DMS79 (cell line): ENCODE results near the gene KLB.
"Not testable (repeated sequence)": the region's sequence is repeated elsewhere in the genome, so short reads cannot be mapped to it uniquely, and the experiment has no call there.

Source experiments
- DNase-seq: peaks from one replicate; lab custom pipeline; 2025; lab: John Stamatoyannopoulos, UW

Gene KLB

DNA sequence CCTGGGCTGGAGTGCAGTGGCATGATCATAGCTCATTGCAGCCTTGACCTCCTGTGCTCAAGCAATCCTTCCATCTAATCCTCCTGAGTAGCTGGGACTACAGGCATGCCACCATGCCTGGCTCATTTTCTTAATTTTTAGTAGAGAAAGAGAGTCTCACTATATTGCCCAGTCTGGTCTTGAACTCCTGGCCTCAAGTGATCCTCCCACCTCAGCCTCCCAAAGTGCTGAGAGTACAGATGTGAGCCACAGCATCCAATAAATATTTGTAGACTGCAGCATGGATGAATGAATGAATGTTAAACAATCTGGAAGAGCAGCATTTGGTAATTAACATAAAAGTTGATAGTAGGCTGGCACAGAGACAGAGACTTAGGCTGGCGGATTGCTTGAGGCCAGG lies 20.0 kb downstream of the KLB start:
- no peak for DNase-seq

- no peak for DNase-seq
Measured at GRCh38 chr4:39427520-39428114, 20.9 kb downstream of the KLB start.

- DNase-seq = no peak
Measured at GRCh38 chr4:39429476-39430334, 23.0 kb downstream of the KLB start.

DNA sequence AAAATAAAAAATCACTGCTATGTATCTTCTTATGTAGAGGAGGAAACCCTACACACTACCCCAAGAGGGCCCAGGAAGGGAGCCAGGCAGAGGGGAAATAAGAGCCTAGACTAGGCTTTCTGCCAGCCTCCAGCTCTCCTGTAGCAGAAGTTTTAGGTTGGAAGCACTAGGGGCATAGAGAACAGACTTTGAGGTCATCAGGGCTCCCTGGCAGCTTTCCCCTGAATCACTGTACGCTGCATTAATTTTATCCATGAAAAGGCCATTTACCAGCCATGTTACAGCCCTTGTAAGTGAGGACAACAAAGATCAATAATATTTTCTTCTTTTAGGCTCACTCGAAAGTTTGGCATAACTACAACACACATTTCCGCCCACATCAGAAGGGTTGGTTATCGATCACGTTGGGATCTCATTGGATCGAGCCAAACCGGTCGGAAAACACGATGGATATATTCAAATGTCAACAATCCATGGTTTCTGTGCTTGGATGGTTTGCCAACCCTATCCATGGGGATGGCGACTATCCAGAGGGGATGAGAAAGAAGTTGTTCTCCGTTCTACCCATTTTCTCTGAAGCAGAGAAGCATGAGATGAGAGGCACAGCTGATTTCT lies 27.3 kb downstream of the KLB start:
- no peak for DNase-seq

DNA sequence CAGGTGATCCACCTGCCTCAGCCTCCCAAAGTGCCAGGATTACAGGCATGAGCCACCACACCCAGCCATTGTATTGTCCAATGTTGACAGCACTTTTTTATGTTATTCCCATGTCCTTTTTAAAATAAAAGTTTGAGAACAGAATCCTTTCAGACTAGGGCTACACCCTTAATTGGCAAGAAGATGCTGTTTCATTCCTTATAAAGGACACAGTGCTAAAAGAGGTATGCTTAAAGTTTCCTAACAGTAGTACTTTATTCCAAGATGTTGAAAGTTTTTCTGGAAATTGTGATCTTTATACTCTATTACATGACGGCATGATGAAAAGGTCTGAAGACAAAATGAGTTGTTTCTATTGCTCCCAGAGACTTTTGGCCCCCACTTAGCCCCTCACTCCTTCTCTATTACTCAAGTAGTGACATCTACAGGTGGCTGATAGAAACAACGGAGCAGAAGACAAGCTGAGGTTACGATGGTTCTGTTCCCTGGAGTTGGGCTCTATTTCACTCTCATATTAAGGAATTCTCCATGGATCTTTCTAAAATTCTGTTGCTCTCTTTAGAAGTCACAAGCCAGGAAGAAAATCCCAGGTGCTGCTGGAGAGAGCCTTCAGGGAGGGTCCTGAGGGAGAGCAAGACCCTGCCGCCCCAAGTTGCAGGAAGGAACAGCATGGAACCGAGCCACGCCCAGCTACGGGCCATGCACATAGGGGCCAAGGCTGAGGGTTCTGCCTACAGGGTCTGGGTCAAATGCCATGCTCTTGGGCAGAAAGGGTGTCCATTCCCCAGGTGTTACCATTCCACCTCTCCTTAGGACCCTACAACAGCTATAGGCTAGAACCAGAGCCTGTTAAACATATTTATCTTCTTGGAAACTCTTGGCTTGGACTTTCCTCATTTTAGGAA lies 29.2 kb downstream of the KLB start:
- no peak for DNase-seq

DNA sequence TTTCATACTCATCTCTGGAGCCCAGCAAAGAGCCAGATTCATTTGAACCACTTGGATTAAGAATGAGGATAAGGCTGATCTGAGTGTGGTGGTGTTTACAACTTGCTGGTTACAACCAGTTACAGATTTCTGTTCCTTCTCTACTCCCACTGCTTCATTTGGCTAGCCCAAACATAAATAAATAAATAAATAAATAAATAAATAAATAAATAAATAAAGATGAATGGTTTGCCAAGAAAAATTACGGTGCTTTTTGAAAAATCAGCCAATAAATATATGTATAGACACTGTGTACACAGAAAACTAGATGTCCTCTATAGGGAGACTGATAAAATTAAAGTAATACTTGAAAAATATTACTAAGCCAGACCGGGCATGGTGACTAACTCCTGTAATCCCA lies 34.9 kb downstream of the KLB start:
- DNase-seq = no peak

DNA sequence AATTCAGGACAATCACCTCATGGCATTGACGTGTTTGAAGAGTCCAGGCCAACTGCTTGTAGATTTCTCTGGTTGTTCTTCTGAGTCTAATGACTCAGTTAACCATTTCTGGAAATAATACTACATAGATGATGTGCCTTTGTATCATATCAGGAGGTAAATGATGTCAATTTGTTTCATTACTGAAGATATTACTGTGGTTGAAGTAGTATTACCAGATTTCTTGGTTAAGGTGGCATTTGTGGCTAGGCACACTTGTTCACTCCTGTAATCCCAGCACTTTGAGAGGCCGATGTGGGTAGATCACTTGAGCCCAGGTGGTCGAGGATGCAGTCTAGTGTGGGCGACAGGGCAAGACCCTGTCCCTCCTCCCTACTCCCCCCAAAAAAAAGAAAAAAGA lies 36.3 kb downstream of the KLB start:
- DNase-seq = no peak

DNA sequence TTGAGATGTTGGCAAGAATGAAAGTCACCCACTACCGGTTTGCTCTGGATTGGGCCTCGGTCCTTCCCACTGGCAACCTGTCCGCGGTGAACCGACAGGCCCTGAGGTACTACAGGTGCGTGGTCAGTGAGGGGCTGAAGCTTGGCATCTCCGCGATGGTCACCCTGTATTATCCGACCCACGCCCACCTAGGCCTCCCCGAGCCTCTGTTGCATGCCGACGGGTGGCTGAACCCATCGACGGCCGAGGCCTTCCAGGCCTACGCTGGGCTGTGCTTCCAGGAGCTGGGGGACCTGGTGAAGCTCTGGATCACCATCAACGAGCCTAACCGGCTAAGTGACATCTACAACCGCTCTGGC lies 39.7 kb downstream of the KLB start:
- no peak for DNase-seq

- no peak for DNase-seq
Measured at GRCh38 chr4:39446842-39447573, 40.3 kb downstream of the KLB start.

DNA sequence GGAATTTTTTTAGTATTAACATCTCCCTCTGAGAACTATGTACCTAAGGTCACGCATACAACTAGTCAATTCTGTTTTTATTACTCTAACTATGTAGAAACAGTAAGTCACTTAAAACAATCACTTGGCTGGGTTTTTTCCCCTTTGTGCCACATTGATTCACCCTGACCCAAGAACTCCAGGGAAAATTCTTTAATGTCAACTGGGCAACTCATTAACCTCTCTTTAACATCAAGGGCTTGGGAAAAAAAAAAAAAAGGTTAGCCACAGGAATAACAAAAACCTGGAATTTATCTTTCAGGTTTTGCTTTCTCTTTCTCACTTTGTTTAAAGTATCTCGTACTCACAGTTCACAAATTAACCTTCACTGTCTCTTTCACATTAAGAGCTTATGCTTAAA lies 43.9 kb downstream of the KLB start:
- DNase-seq = no peak

- no peak for DNase-seq
Measured at GRCh38 chr4:39451423-39452023, 44.8 kb downstream of the KLB start.

DNA sequence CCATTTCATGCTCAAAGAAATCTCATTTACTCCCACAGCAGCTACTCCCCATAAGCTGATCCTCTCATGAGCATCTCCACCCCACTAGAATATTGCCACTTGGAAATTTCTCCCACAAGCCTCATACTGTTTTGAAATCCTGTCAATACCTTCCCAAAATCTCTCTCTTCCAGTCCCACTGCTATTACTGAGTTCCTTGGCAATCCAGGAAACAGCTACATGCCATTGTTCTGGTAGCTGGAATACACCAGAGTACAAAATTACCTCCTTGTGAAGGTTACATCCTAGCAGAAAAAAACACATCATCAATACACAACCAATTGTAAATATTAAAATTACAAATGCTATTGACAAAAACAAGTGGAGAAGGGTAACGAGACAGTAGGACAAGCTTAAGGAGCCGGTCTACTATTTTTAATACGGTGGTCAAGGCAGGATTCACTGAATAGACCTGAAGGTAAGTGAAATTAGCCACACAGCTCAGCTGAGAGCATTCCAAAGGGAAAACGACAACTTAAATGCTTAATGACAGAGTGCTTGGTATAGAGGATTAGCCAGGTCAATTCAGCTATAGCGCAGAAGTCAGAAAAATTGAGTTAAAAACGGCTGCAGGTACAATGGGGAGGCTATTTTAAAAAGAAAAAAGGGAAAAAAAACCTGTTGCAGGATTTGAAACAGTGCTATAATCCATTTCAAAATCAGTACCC lies 45.6 kb downstream of the KLB start:
- no peak for DNase-seq

DNA sequence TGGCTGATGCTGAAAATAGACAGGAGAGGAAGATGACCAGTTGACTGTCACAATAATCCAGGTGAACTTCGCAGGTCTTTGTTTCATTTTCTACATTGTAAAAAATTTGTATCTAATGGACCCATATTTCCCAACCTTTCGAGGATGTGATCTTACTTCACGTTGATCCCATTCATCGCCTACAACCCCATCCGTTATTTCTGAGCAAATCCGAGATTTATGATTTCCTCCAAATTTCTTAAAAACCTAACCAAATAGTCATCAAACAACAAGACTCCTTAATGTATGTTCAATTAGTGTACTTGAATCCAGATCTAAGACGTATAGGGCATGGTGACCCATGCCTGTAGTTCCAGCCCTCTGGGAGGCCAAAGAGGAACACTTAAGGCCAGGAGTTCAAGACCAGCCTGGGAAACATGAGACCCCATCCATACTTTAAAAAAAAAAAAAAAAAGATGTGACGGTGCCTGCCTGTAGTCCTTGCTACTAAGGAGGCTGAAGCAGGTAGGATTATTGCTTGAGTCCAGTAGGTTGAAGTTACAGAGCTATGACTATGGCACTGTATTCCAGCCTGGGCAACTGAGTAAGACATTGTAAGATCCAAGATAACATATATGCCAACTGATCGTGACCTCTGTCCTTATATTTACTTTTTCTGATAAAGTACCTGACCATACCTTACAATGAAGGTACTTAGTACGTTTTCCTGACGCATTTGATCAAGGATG lies 46.3 kb downstream of the KLB start:
- no peak for DNase-seq

DNA sequence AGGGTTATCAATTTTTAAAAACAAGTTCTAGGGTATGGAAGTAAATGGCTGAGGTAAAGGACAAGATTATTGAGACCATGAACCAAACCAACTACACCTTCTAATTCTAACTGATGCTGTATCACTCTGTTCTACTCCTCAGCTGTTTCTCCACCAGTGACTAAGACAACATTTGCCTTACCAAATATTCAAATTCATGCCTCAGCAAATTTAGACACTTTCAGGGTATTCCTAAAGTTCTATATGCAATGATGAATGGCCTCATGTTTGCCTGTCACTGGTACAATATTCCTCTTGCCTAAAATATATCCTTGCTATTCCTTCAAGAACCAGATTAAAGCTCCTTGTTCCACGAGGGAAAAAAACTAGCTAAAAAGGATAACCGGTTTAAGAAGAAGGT lies 47.0 kb downstream of the KLB start:
- no peak for DNase-seq

DNA sequence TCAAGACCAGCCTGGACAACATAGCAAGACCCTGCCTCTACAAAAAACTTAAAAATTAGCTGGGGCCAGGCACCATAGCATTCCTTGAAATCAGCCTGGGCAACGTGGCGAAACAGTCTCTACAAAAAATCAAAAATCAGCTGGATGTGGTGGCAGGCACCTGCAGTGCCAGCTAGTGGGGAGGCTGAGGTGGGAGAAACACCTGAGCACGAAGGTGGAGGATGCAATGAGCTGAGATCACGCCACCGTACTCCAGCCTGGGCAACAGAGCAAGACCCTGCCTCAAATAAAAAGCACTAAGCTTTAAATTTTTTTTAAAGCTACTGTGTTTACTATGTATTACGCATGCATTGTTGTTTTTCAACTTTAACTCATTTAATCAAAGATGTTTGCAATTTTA lies 48.8 kb downstream of the KLB start:
- no peak for DNase-seq

GRCh38 chr4:39456946-39457763 lies 50.4 kb downstream of the KLB start:
- DNase-seq = no peak

DNA sequence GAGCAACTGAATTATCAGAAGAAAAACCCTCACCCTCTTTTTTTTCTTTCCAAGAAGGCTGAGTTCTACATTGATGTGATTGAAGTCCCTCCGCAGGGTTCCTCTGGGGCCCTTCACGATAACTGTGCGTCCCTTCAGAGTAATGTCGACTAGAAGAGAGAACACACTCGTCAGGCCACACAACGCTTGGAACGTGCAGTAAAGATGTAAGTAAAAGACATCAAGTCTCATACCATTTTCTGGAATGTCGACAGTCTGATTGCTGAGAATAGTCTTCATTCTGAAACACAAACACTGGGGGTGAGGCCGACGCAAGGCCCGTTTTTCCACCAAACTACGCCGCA lies 51.4 kb downstream of the KLB start:
- DNase-seq = not testable (repeated sequence)

DNA sequence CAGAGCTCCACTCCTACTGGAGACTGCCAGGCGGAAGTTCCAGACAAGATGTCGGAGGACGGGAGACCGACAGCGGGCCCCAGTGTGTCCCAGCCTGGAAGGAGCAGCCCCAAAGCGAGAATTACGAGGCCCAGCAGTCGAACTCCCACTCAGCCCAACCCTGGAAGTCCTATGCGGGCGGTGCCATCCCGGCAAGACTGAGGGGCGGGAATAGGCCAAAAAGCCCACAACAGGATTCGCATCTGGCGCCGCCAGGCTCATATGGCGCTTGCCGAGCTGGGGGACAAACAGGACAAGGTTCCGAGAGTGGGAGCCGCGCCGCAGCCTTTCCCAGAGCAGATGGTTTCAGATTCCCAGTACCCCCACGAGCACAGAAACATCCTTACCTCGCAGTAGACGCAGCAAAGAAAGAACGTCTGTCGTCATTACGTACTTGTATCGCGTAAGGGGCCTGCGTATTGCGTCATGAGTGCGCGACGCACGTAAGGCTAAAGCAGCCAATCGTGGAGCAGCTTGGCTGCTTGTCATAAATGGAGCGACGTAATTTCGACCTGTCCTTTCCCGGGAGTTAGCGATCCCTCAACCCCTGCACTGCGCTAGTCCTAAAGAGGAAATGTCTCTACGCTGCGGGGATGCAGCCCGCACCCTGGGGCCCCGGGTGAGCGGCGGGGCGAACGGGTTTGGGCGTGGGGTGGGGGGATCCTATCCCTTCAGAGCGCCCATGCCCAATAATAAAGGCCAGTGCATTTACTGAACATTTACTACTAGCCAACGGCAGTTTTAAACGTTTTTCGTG lies 52.0 kb downstream of the KLB start, which contains the start of the genes LIAS and RPL9:
TSS of gene LIAS (plus strand) at position 552 of the 796 bp plus-strand sequence. CDS start at position 614, 62 bp downstream.
TSS of gene RPL9 (minus strand) at position 418 of the 796 bp plus-strand sequence. CDS start 483 bp downstream, outside the sequence.
- peak; percentile 71 for DNase-seq
